GM12878 (cell line): Measurements from ENCODE around the gene TMEM45B.
"Not testable (repeated sequence)": the region's sequence is repeated elsewhere in the genome, so short reads cannot be mapped to it uniquely, and the experiment has no call there.

ENCODE experiments used
- BCL3 ChIP-seq: IDR thresholded peaks from 2 replicates; pipeline ENCODE4 v1.6.1; 2011; ENCODE audit warnings: borderline replicate concordance, low read depth, mild to moderate bottlenecking, moderate library complexity, low read length; ENCODE audit not compliant: insufficient read depth, poor library complexity, severe bottlenecking
- CTCF ChIP-seq, 3 experiments: IDR thresholded peaks in 2 of 3; conservative IDR thresholded peaks in 1 of 3; 2 replicates each; pipeline ENCODE4 v1.5.1; 2011; ENCODE audit warnings: low read depth in 3 of 3, low read length in 3 of 3, mild to moderate bottlenecking in 3 of 3, control low read depth in 2 of 3, moderate library complexity in 2 of 3, inconsistent platforms in 1 of 3, mixed read lengths in 1 of 3; ENCODE audit not compliant: control insufficient read depth in 2 of 3, insufficient read depth in 1 of 3; ENCODE audit errors: extremely low read depth in 1 of 3
- EP300 ChIP-seq, 2 experiments: fragments of 150-350 bp in 1 of 2; IDR thresholded peaks; 2 replicates each; pipeline ENCODE4 v1.6.1; 2011 to 2012; ENCODE audit warnings: low read depth in 2 of 2, low read length in 2 of 2, borderline replicate concordance in 1 of 2, improper control_type of control experiment in 1 of 2, inconsistent platforms in 1 of 2; ENCODE audit not compliant: control insufficient read depth in 1 of 2
- IRF5 ChIP-seq: fragments of 450-650 bp; IDR thresholded peaks from 2 replicates; pipeline ENCODE4 v1.6.1; 2017; ENCODE audit warnings: borderline replicate concordance
- KAT2A ChIP-seq: conservative IDR thresholded peaks from 2 replicates; pipeline ENCODE4 v1.6.1; 2011; ENCODE audit warnings: low read depth, low read length; ENCODE audit not compliant: control insufficient read depth
- MAX ChIP-seq: IDR thresholded peaks from 2 replicates; pipeline ENCODE4 v1.6.1; 2012; ENCODE audit warnings: low read depth, low read length, improper control_type of control experiment
- POLR2A ChIP-seq: IDR thresholded peaks from 2 replicates; pipeline ENCODE4 v1.6.1; 2011; ENCODE audit warnings: low read depth, mild to moderate bottlenecking, low read length
- SUZ12 ChIP-seq: fragments of 200-600 bp; sonication (generic); IDR thresholded peaks from one replicate; pipeline ENCODE4 v1.6.1; 2018; ENCODE audit warnings: antibody characterized with exemption, mild to moderate bottlenecking; ENCODE audit not compliant: unreplicated experiment

- not testable (repeated sequence) for TF ChIP-seq CTCF (IDR thresholded peaks at IDR 0.05 in 2 of 3, conservative IDR thresholded peaks at IDR 0.05 in 1 of 3; ENCODE audit: control insufficient read depth in 2 of 3, extremely low read depth in 1 of 3, insufficient read depth in 1 of 3, low read depth in 3 of 3, low read length in 3 of 3); BCL3; SUZ12; MAX; EP300 (IDR thresholded peaks at IDR 0.05; ENCODE audit: borderline replicate concordance in 1 of 2, control insufficient read depth in 1 of 2, low read depth in 2 of 2, low read length in 2 of 2); IRF5; POLR2A; KAT2A
These were observed 7.4 kb upstream of the TMEM45B start for GRCh38 chr11:129808241-129808640.
